B cell (primary cell): ENCODE results near the gene DDAH1. TPM values are rescaled to one million over a fixed set of nuclear protein-coding genes. Genes with fewer than 3 reads are reported as not detected.

Experiments
- ATAC-seq: fragments of 200-7000 bp; cut with Tn5 transposase; one replicate; pipeline ENCODE4 v1.10.0; 2021; ENCODE audit warnings: low read depth, mild to moderate bottlenecking, moderate number of reproducible peaks, moderate library complexity
- CTCF ChIA-PET: fragments of 350-600 bp; sonication (Branson Sonifier 250); formaldehyde crosslinking; loops from one replicate; lab custom pipeline; 2021; ENCODE audit warnings: antibody characterized with exemption, inconsistent platforms; lab: Charles Lee
- POLR2A ChIA-PET: fragments of 350-600 bp; sonication (Branson Sonifier 250); formaldehyde crosslinking; loops from one replicate; lab custom pipeline; 2021; ENCODE audit warnings: antibody characterized with exemption; lab: Charles Lee
- DNase-seq: peaks from one replicate; pipeline ENCODE4 v3.0.0; 2013
- H2AFZ ChIP-seq: 2 replicates; pipeline ENCODE4 v1.6.1; 2012; ENCODE audit warnings: mild to moderate bottlenecking, low read depth, low read length; ENCODE audit not compliant: insufficient read depth, poor library complexity, severe bottlenecking
- H3K27ac ChIP-seq, 2 donors: 1 replicate in 1 of 2; 2 replicates in 1 of 2; pipeline ENCODE4 v1.5.1; 2012 to 2013; ENCODE audit warnings: low read length in 2 of 2, mild to moderate bottlenecking in 2 of 2, moderate library complexity in 1 of 2
- H3K27me3 ChIP-seq, 4 experiments: fragments of 200-600 bp in 1 of 4; sonication (generic) in 1 of 4; replicated peaks in 1 of 4; 1 replicate in 2 of 4; 2 replicates in 2 of 4; pipeline versions ENCODE4 v1.6.1 to v1.7.0; 2013 to 2016; ENCODE audit warnings: low read length in 3 of 4, mild to moderate bottlenecking in 2 of 4, mixed read lengths in 1 of 4, moderate library complexity in 1 of 4; ENCODE audit not compliant: insufficient read depth in 4 of 4, control insufficient read depth in 3 of 4; ENCODE audit errors: control extremely low read depth in 1 of 4
- H3K36me3 ChIP-seq, 2 experiments: replicated peaks in 1 of 2; 1 replicate in 1 of 2; 2 replicates in 1 of 2; pipeline versions ENCODE4 v1.6.1 to v1.7.1; 2013; ENCODE audit warnings: low read length in 1 of 2; ENCODE audit not compliant: insufficient read depth in 2 of 2, control insufficient read depth in 1 of 2; ENCODE audit errors: control extremely low read depth in 1 of 2, extremely low read depth in 1 of 2
- H3K4me1 ChIP-seq, 2 donors: fragments of 200-600 bp in 1 of 2; sonication (generic) in 1 of 2; 1 replicate in 1 of 2; 2 replicates in 1 of 2; pipeline versions ENCODE4 v1.5.1 to v1.6.1; 2013 to 2017; ENCODE audit warnings: low read length in 2 of 2; ENCODE audit not compliant: control insufficient read depth in 2 of 2, insufficient read depth in 2 of 2
- H3K4me2 ChIP-seq: replicated peaks from 2 replicates; pipeline ENCODE3; 2012; ENCODE audit warnings: mild to moderate bottlenecking, low read depth, low read length; ENCODE audit not compliant: poor library complexity, severe bottlenecking
- H3K4me3 ChIP-seq, 5 experiments: fragments of 200-600 bp in 1 of 5; sonication (generic) in 1 of 5; 1 replicate in 3 of 5; 2 replicates in 2 of 5; pipeline versions ENCODE4 v1.5.1 to v1.7.0; 2011 to 2016; ENCODE audit warnings: low read length in 4 of 5, mild to moderate bottlenecking in 4 of 5, low read depth in 2 of 5, control low read depth in 1 of 5, moderate library complexity in 1 of 5; ENCODE audit not compliant: insufficient read depth in 1 of 5; ENCODE audit errors: control extremely low read depth in 1 of 5, extremely low read depth in 1 of 5
- H3K79me2 ChIP-seq: fragments of 200-600 bp; sonication (generic); one replicate; pipeline ENCODE4 v1.6.0; 2016; ENCODE audit warnings: low read length; ENCODE audit not compliant: control insufficient read depth, insufficient read depth
- H3K9ac ChIP-seq: fragments of 200-600 bp; sonication (generic); 2 replicates; pipeline ENCODE4 v1.6.1; 2017; ENCODE audit warnings: mild to moderate bottlenecking, low read length, moderate library complexity
- H3K9me3 ChIP-seq, 3 donors: one replicate each; pipeline versions ENCODE4 v1.6.1 to v1.7.1; 2013; ENCODE audit warnings: low read length in 2 of 3; ENCODE audit not compliant: control insufficient read depth in 2 of 3, insufficient read depth in 1 of 3; ENCODE audit errors: control extremely low read depth in 1 of 3
- H4K20me1 ChIP-seq: 2 replicates; pipeline ENCODE4 v1.6.0; 2012; ENCODE audit warnings: mild to moderate bottlenecking, low read length; ENCODE audit not compliant: insufficient read depth, control insufficient read depth, poor library complexity, severe bottlenecking
- H3K27ac Mint-ChIP-seq: one replicate; pipeline ENCODE4 v1.8.0; 2021; ENCODE audit warnings: mixed read lengths
- H3K27me3 Mint-ChIP-seq: one replicate; pipeline ENCODE4 v1.8.0; 2021; ENCODE audit warnings: mixed read lengths
- H3K4me1 Mint-ChIP-seq: one replicate; pipeline ENCODE4 v1.8.0; 2021; ENCODE audit warnings: mixed read lengths
- H3K4me3 Mint-ChIP-seq: one replicate; pipeline ENCODE4 v1.8.0; 2021; ENCODE audit warnings: mixed read lengths
- H3K9me3 Mint-ChIP-seq: one replicate; pipeline ENCODE4 v1.8.0; 2022; ENCODE audit warnings: mixed read lengths; ENCODE audit not compliant: insufficient read depth
- EZH2 ChIP-seq: IDR thresholded peaks from 2 replicates; pipeline ENCODE4 v1.6.1; 2012; ENCODE audit warnings: borderline replicate concordance, low read depth, mild to moderate bottlenecking, moderate library complexity, low read length; ENCODE audit not compliant: insufficient read depth, poor library complexity, severe bottlenecking
- WGBS: methylation state at CpG from one replicate; pipeline ENCODE4 v1.1.5; 2013; ENCODE audit warnings: missing lambda C conversion rate; ENCODE audit not compliant: insufficient coverage; 5-methylcytosine and 5-hydroxymethylcytosine counted together
- intact Hi-C: fragments of 100-400 bp; cut with micrococcal nuclease; formaldehyde crosslinking; loops from one replicate; pipeline ENCODE4 v1.10.0; 2022
- polyA plus RNA-seq: library from polyadenylated mRNA; depleted of rRNA; stranded (reverse); fragments of >200 nt; gene quantifications from 2 replicates; pipeline ENCODE4 v1.2.3, GENCODE V29; 2012
- total RNA-seq, 2 donors: library from RNA; stranded (reverse); fragments of 120-200 nt in 1 of 2; gene quantifications; 1 replicate in 1 of 2; 2 replicates in 1 of 2; pipeline versions ENCODE4 v1.2.3 to v1.2.4, GENCODE V29; 2013 to 2022
- TF ChIP-seq, protein P1 (sequence below): fragments of 200-600 bp; IDR thresholded peaks from one replicate; pipeline ENCODE4 v1.8.0; 2022; ENCODE audit warnings: antibody characterized with exemption, mild to moderate bottlenecking

The DDAH1 gene
- total and polyA plus RNA-seq, 2 donors (not counting 1 experiment from before 2014, with no cell fraction given) = 0.04 TPM; not detected in 1

DNA sequence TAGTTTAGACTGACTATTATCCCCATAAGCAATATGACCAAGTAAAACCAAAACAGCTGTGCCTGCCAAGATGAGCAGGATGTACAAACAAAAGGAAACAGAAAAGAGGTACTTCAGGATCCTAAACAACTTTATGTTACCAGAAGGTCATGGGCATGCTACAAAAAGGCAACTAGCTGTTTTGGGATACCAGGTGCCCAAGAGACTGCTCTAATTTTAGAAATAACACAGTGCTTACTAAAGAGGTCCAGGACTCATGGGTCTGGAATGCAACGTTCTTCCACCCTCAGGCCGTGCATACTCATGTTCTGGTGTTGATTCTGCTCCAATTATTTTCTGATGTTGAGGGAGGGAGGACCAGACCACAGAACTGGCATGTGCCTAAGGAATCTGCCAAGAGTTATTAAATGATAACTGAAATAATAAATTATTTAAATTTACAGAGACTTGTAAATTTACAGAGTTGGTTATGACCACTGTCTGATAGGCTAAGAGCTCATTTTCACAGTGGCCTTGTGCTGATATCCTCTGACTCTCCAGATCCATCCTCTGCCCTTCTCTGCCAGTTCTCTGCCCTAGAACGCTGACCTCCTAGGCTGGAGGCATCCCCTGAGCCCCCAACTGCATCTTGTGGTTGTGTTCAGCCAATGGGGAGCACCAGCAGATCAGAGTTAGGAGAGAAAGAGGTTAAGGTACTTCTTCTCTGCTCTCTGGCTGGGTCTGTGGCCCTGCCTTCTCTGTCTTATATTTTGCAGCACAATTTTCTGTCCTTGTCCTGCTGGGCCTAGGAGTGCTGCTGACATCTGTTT lies 150.9 kb downstream of the DDAH1 start:
- H3K4me2 ChIP-seq = no peak overlapping the region
- no peak overlapping the region for H3K4me3 ChIP-seq
- no peak for ATAC-seq
- Mint-ChIP-seq H3K27ac (no peak overlapping the region), H3K4me1 (no peaks in the 10 kb centered on the region), H3K9me3 (no peaks in the 10 kb centered on the region), H3K4me3 (no peak overlapping the region), H3K27me3 (peaks cover 16% of the 10 kb centered on the region)
- H2AFZ ChIP-seq = no peak overlapping the region
- H3K9ac ChIP-seq = no peak overlapping the region
- intact Hi-C loops = no loop called here
- no peaks in the 10 kb centered on the region for H4K20me1 ChIP-seq
- H3K4me1 ChIP-seq = no peaks in the 10 kb centered on the region
- no peak for DNase-seq
- H3K79me2 ChIP-seq = no peaks in the 10 kb centered on the region
- 90% methylated on average over 2 of the region's 3 CpGs for whole genome bisulfite sequencing
- no peak for TF ChIP-seq EZH2
- TF ChIP-seq, protein P1, sequence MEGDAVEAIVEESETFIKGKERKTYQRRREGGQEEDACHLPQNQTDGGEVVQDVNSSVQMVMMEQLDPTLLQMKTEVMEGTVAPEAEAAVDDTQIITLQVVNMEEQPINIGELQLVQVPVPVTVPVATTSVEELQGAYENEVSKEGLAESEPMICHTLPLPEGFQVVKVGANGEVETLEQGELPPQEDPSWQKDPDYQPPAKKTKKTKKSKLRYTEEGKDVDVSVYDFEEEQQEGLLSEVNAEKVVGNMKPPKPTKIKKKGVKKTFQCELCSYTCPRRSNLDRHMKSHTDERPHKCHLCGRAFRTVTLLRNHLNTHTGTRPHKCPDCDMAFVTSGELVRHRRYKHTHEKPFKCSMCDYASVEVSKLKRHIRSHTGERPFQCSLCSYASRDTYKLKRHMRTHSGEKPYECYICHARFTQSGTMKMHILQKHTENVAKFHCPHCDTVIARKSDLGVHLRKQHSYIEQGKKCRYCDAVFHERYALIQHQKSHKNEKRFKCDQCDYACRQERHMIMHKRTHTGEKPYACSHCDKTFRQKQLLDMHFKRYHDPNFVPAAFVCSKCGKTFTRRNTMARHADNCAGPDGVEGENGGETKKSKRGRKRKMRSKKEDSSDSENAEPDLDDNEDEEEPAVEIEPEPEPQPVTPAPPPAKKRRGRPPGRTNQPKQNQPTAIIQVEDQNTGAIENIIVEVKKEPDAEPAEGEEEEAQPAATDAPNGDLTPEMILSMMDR = no peak
- no peaks in the 10 kb centered on the region for H3K36me3 ChIP-seq
- ChIA-PET CTCF (no interaction called here), POLR2A (no interaction called here)
- no peaks in the 10 kb centered on the region for H3K9me3 ChIP-seq
- H3K27me3 ChIP-seq = peaks cover 0 to 12% (median 4%) of the 10 kb centered on the region in 4 experiments
- no peak overlapping the region for H3K27ac ChIP-seq

DNA sequence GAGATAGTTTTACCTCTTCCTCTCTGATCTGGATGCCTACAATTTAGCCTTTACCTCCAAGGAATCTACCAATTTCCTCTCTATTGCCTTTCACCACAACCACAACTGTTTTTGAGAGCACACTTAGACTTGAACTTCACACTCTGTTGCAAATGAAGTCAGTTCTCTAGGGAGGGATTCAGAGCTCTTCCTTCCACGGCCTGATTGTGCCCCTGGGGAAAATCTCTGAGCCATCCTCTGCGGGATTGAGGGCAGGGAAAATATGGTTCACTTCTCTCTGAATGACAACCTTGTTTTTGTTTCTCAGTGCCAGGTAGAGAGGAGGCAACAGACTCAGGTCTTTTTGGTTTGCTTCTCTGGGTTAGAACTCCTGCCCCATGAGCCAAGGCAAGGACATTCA lies 153.1 kb downstream of the DDAH1 start:
- Histone ChIP-seq H3K4me3 (no peak overlapping the region), H4K20me1 (no peaks in the 10 kb centered on the region), H3K27me3 (peaks cover 0 to 18% (median 6%) of the 10 kb centered on the region in 4 experiments), H3K9me3 (no peaks in the 10 kb centered on the region), H3K9ac (no peak overlapping the region), H2AFZ (no peak overlapping the region), H3K36me3 (no peaks in the 10 kb centered on the region), H3K27ac (no peak overlapping the region), H3K79me2 (peaks cover 3% of the 10 kb centered on the region), H3K4me1 (peaks cover 8 to 10% of the 10 kb centered on the region in 2 donors), H3K4me2 (no peak overlapping the region)
- 7% methylated on average over 2 of the region's 2 CpGs for WGBS
- Mint-ChIP-seq H3K9me3 (no peaks in the 10 kb centered on the region), H3K27ac (no peak overlapping the region), H3K4me1 (peaks cover 9% of the 10 kb centered on the region), H3K27me3 (peaks cover 19% of the 10 kb centered on the region), H3K4me3 (no peak overlapping the region)
- no peak for DNase-seq
- no peak for ATAC-seq
- no peak for TF ChIP-seq EZH2
- TF ChIP-seq, protein P1 = no peak
- ChIA-PET CTCF (interaction anchor here (1.5 kb wide), 1 partner anchor 381 kb away, joined by 6 read pairs; no protein-coding TSS in a partner anchor), POLR2A (no interaction called here)
- intact Hi-C loops = no loop called here
